Activated CD8-positive, alpha-beta T cell treated with anti-CD3 and anti-CD28 coated beads for 36 hours (primary cell): Measurements from ENCODE around the gene SELENOM. TPM values are rescaled to one million over a fixed set of nuclear protein-coding genes. Genes with fewer than 3 reads are reported as not detected.

Experiments used
- ATAC-seq: fragments of 200-7000 bp; cut with Tn5 transposase; one replicate; pipeline ENCODE4 v1.10.0; 2021; ENCODE audit warnings: mild to moderate bottlenecking, moderate library complexity
- CTCF ChIA-PET: fragments of 350-600 bp; sonication (Branson Sonifier 250); formaldehyde crosslinking; loops from one replicate; lab custom pipeline; 2021; ENCODE audit warnings: antibody characterized with exemption; lab: Charles Lee
- POLR2A ChIA-PET: fragments of 350-600 bp; sonication (Branson Sonifier 250); formaldehyde crosslinking; loops from one replicate; lab custom pipeline; 2021; ENCODE audit warnings: antibody characterized with exemption; lab: Charles Lee
- DNase-seq: peaks from one replicate; pipeline ENCODE4 v3.0.0-alpha.2; 2020
- H3K27ac Mint-ChIP-seq: one replicate; pipeline ENCODE4 v1.8.0; 2021; ENCODE audit warnings: mild to moderate bottlenecking, mixed read lengths
- H3K27me3 Mint-ChIP-seq: one replicate; pipeline ENCODE4 v1.8.0; 2021; ENCODE audit warnings: mixed read lengths
- H3K36me3 Mint-ChIP-seq: one replicate; pipeline ENCODE4 v1.8.0; 2021; ENCODE audit warnings: low read depth, mixed read lengths
- H3K4me1 Mint-ChIP-seq: one replicate; pipeline ENCODE4 v1.8.0; 2021; ENCODE audit warnings: low read depth, mixed read lengths
- H3K4me3 Mint-ChIP-seq: one replicate; pipeline ENCODE4 v1.8.0; 2021; ENCODE audit warnings: mild to moderate bottlenecking, moderate library complexity, mixed read lengths
- H3K9me3 Mint-ChIP-seq: one replicate; pipeline ENCODE4 v1.8.0; 2021; ENCODE audit warnings: mixed read lengths
- CTCF ChIP-seq: fragments of 200-600 bp; IDR thresholded peaks from one replicate; pipeline ENCODE4 v1.8.0; 2022; ENCODE audit warnings: antibody characterized with exemption, mild to moderate bottlenecking
- intact Hi-C: fragments of 100-400 bp; cut with micrococcal nuclease; formaldehyde crosslinking; loops from one replicate; pipeline ENCODE4 v1.10.0; 2022
- total RNA-seq, 2 experiments: library from RNA; stranded (reverse); gene quantifications; one replicate each; pipeline ENCODE4 v1.2.3, GENCODE V29; 2021

The SELENOM gene
- total RNA-seq, 2 experiments from 2014 or later, result 3.6 to 5.8 TPM

- ChIA-PET CTCF (no interaction called here), POLR2A (no interaction called here)
- Mint-ChIP-seq H3K27ac (no peak overlapping the region), H3K4me3 (no peak overlapping the region), H3K9me3 (no peaks in the 10 kb centered on the region), H3K36me3 (no peaks in the 10 kb centered on the region), H3K27me3 (no peaks in the 10 kb centered on the region), H3K4me1 (peaks cover 3% of the 10 kb centered on the region)
- ATAC-seq (no peak), DNase-seq (no peak)
- intact Hi-C loops, result loop anchor here (10.0 kb wide), 1 partner anchor 194 kb away; the partner anchor contains the start of gene PIK3IP1
- no peak for TF ChIP-seq CTCF
Observed at GRCh38 chr22:31100762-31101525, 6.4 kb downstream of the SELENOM start.

GRCh38 chr22:31099841-31100761 lies 7.3 kb downstream of the SELENOM start:
- ChIA-PET POLR2A (no interaction called here), CTCF (interaction anchor here (1.1 kb wide), 1 partner anchor 9 kb away, joined by 3 read pairs; no protein-coding TSS in a partner anchor)
- ATAC-seq (no peak), DNase-seq (no peak)
- no peaks in the 10 kb centered on the region for H3K4me1 Mint-ChIP-seq
- H3K27me3 Mint-ChIP-seq, result no peaks in the 10 kb centered on the region
- no peak overlapping the region for H3K4me3 Mint-ChIP-seq
- H3K27ac Mint-ChIP-seq, result no peak overlapping the region
- no peak for TF ChIP-seq CTCF
- intact Hi-C loops, result loop anchor here (10.0 kb wide), 1 partner anchor 195 kb away; the partner anchor contains the start of gene PIK3IP1
- H3K36me3 Mint-ChIP-seq, result no peaks in the 10 kb centered on the region
- H3K9me3 Mint-ChIP-seq, result no peaks in the 10 kb centered on the region

GRCh38 chr22:31099386-31099785 lies 8.0 kb downstream of the SELENOM start:
- H3K36me3 Mint-ChIP-seq, result no peaks in the 10 kb centered on the region
- intact Hi-C loops, result no loop called here
- no peaks in the 10 kb centered on the region for H3K9me3 Mint-ChIP-seq
- DNase-seq (no peak), ATAC-seq (no peak)
- ChIA-PET POLR2A (no interaction called here), CTCF (interaction anchor here (1.1 to 1.4 kb wide), 2 partner anchors 9 to 10 kb away, joined by 3 to 4 read pairs; no protein-coding TSS in a partner anchor)
- TF ChIP-seq CTCF, result no peak
- no peaks in the 10 kb centered on the region for H3K4me1 Mint-ChIP-seq
- H3K4me3 Mint-ChIP-seq, result no peak overlapping the region
- H3K27ac Mint-ChIP-seq, result no peak overlapping the region
- no peaks in the 10 kb centered on the region for H3K27me3 Mint-ChIP-seq

- intact Hi-C loops, result no loop called here
- Mint-ChIP-seq H3K4me1 (no peaks in the 10 kb centered on the region), H3K36me3 (no peaks in the 10 kb centered on the region), H3K27ac (no peak overlapping the region), H3K9me3 (no peaks in the 10 kb centered on the region), H3K4me3 (no peak overlapping the region), H3K27me3 (no peaks in the 10 kb centered on the region)
- POLR2A ChIA-PET, result interaction anchor here (1.4 kb wide), 1 partner anchor 8 kb away, joined by 3 read pairs; the partner anchor contains the start of gene SELENOM
- CTCF ChIA-PET, result interaction anchor here (1.1 to 1.4 kb wide), 2 partner anchors 9 to 10 kb away, joined by 3 to 4 read pairs; no protein-coding TSS in a partner anchor
- ATAC-seq, result no peak
- DNase-seq, result no peak
- no peak for TF ChIP-seq CTCF
Observed at GRCh38 chr22:31098632-31099110, 8.7 kb downstream of the SELENOM start.
